ENCODE measurements around the gene REXO4.
"Not testable (repeated sequence)": the region's sequence is repeated elsewhere in the genome, so short reads cannot be mapped to it uniquely, and the experiment has no call there.

The REXO4 gene

DNA sequence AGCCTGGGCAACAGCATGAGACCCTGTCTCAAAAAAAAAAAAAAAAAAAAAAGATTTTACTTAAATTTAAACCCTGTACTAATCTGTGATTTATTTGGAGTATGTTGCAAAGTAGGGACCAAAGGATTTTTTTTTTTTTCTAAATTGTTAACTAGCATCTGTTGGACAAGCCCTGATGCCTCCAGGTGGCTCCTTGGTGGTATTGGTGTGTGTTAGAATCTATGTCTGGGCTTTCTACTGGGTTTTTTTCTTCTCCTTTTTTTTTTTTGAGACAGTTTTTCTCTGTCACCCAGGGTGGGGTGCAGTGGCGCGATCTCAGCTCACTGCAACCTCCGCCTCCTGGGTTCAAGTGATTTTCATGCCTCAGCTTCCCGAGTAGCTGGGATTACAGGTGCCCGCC, 34.1 kb upstream of the REXO4 start:
- DNase-seq (ENCODE audit: low read depth, low spot score): not testable (repeated sequence)

- no peak for DNase-seq (ENCODE audit: low read depth, low spot score)
Measured at GRCh38 chr9:133449760-133450159, 31.9 kb upstream of the REXO4 start.

GRCh38 chr9:133448487-133448972, 30.7 kb upstream of the REXO4 start:
- no peak for DNase-seq (ENCODE audit: low read depth, low spot score)

GRCh38 chr9:133445293-133445969, 27.6 kb upstream of the REXO4 start:
- DNase-seq (ENCODE audit: low read depth, low spot score): no peak

- DNase-seq (ENCODE audit: low read depth, low spot score): no peak
Measured at GRCh38 chr9:133443982-133444381, 26.2 kb upstream of the REXO4 start.

DNA sequence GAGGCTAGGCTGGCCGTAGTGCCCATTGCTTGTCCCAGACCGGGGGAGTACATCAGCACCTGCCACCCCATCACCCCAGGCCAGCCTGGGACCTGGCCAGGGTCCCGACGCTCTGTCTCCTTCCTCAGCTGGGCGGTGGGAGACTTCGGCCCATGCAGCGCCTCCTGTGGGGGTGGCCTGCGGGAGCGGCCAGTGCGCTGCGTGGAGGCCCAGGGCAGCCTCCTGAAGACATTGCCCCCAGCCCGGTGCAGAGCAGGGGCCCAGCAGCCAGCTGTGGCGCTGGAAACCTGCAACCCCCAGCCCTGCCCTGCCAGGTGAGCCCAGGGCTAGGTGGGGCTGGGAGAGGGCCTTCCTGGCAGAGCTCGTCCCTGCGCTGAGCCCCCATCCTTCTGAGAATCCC, 25.4 kb upstream of the REXO4 start:
- no peak for DNase-seq (ENCODE audit: low read depth, low spot score)

GRCh38 chr9:133441571-133441970, 23.8 kb upstream of the REXO4 start:
- DNase-seq (ENCODE audit: low read depth, low spot score): no peak

DNA sequence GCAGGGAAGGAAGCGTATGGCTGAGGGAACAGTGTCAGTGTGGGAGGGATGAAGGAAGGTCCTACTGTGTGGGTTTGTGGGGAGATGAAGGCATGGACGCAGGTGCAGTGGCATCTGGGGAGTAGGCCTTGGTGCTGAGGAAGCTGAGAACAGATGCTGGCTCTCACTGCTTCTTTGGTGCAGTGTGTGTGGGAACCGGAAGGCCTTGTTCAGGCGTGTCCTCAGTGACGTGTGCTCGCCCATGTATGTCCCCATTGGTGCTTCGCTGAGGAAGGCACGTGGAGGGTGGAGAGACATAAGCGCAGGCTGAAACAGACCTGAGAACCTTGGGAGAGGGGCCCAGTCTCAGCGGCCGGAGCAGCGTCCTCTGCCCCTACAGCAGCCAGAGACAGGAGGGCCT, 23.1 kb upstream of the REXO4 start:
- DNase-seq (ENCODE audit: low read depth, low spot score): no peak

GRCh38 chr9:133439337-133439736, 21.5 kb upstream of the REXO4 start:
- no peak for DNase-seq (ENCODE audit: low read depth, low spot score)

DNA sequence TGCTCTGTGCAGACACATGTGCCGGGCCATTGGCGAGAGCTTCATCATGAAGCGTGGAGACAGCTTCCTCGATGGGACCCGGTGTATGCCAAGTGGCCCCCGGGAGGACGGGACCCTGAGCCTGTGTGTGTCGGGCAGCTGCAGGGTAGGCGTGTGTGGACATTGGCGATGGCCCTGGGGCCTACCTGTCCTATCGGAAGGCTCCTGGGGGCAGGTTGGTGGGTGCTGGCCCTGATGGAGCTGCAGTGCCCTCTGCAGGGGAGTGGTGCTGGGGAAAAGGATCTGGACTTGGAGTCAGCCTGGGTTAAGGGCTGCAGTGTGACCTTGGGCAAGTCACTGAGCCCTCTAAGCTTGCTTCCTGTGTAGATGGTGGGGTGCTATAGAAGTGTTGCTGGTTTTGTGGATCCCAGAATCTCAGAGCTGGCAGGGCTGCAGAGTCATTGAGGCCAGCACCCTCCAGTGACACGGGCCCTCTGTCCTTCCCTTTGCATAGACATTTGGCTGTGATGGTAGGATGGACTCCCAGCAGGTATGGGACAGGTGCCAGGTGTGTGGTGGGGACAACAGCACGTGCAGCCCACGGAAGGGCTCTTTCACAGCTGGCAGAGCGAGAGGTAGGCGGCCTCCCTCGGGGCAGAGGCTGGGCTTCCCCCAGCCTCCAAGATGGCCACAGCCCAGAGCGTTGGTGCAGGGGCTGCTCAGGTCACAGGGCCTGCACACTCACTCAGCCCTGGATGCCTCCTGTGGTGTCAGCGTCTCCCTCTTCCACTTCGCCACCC, 20.1 kb upstream of the REXO4 start:
- DNase-seq (ENCODE audit: low read depth, low spot score): no peak

GRCh38 chr9:133436681-133437080, 18.9 kb upstream of the REXO4 start:
- no peak for DNase-seq (ENCODE audit: low read depth, low spot score)

DNA sequence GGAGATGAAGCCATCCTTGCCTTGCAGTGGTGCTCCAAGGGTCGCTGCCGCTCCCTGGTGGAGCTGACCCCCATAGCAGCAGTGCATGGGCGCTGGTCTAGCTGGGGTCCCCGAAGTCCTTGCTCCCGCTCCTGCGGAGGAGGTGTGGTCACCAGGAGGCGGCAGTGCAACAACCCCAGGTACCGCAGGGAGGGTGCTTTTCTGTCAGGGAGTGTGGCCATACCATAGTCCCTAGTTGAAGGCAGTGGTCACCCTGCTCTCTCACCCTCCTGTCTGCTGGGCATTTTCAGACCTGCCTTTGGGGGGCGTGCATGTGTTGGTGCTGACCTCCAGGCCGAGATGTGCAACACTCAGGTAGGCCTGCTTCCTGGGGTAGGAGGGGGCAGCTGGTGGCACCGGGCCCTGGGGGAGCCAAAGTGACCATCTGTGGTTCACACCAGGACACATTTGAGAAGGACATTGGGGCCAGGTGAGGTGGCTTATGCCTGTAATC, 15.6 kb upstream of the REXO4 start:
- no peak for DNase-seq (ENCODE audit: low read depth, low spot score)

DNA sequence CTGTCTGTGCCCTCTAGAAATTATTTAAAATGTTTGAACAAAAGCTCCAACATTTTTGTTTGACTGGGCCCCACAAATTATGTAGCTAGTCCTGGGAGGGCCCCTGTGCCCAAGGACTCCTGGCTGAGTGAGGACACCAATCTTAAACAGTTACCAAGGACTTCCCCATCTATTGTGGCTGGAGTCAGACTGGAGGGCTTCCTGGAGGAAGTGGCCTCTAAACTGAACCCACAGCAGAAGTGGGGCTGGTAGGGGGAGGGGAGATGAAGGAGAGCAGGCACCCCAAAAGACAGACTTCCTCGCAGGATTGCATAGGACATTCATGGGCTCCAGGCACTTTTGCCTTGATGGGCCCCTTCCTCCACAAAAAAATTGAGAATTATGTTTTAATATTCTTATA, 12.4 kb upstream of the REXO4 start:
- DNase-seq (ENCODE audit: low read depth, low spot score): no peak

GRCh38 chr9:133429641-133430161, 11.9 kb upstream of the REXO4 start:
- DNase-seq (ENCODE audit: low read depth, low spot score): no peak

DNA sequence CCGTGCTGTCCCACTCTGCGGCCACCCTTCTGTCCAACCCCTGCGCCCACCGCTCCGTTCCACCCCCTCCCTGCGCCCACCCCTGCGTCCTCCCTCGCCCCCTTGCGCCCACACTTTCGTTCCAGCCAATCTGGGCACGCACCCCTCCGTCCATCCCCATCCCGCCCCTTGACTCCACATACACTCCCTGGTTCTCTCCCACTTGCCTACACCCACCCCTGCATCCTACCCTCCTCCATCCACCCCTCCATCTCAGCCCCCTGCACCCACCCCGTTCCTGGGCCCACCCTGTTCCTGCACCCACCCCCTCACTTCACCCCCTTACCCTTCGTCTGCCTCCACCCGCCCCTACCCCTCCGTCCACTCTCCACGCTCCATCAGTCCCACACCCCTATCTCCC, 11.4 kb upstream of the REXO4 start:
- no peak for DNase-seq (ENCODE audit: low read depth, low spot score)

DNA sequence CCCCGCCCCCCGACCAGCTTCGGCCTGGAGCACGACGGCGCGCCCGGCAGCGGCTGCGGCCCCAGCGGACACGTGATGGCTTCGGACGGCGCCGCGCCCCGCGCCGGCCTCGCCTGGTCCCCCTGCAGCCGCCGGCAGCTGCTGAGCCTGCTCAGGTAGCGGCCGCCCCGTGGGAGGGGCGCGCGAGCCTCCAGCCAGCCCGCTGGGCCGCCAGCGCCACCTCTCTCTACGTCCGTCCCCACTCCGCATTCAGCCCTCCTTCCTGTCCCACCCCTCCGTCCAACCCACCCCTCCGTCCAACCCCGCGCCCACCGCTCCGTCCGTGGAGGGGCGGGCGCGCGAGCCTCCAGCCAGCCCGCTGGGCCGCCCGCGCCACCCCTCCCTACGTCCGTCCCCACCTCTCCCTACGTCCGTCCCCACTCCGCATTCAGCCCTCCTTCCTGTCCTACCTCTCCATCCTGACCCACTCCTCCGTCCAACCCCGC, 10.8 kb upstream of the REXO4 start:
- no peak for DNase-seq (ENCODE audit: low read depth, low spot score)

DNA sequence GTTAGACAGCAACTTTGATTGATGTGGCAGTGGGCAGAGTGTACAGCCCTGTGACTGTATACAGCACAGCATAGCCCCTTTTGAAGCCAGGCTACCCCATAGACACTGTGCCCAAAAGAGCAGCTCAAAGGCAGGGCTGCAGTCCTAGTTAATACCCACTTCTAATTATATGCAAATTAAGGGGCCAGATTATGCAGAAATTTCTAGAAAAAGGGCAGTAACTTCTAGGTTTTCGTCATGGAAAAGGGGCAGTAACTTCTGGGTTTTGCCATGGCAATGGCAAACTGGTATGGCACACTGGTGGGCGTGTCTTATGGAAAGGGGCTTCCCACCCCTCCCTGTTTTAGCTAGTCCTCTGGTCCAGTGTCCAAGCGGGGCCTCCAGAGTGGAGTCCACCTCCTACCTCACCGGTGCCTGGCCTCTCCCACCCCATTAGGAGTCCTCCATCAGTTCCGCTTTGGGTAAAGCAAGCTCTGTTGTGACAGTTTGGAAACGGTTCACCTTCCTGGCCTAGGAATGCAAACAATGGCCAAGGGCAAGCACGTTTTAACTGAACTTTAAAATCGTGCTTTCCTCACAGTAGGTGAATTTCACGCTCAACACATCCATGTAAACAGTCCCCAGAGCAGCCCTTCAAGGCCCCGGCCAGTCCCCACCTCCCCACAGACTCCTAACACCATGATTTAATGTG, 10.0 kb upstream of the REXO4 start:
- DNase-seq (ENCODE audit: low read depth, low spot score): no peak

- no peak for DNase-seq (ENCODE audit: low read depth, low spot score)
Measured at GRCh38 chr9:133426011-133426410, 8.2 kb upstream of the REXO4 start.

DNA sequence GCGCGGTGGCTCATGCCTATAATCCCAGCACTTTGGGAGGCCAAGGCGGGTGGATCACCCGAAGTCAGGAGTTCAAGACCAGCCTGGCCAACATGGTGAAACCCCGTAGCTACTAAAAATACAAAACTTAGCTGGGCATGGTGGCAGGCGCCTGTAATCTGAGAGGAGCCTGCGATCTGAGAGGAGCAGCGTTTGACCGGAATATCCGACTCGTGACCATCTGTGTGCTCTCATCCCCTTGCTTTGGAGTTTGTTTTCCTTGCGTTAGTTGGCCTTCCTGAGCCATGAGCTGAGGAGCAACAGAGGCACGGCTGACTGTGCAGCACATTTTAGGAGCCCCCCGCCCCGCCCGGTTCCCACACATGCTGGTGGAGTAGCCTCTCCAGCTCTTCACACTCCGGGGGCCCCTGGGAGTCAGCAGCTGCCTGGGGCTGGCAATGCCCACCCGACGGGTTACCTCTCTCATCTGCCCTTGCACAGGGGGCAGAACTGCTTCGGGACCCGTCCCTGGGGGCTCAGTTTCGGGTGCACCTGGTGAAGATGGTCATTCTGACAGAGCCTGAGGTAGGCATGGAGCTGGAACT, 7.3 kb upstream of the REXO4 start:
- DNase-seq (ENCODE audit: low read depth, low spot score): no peak

DNA sequence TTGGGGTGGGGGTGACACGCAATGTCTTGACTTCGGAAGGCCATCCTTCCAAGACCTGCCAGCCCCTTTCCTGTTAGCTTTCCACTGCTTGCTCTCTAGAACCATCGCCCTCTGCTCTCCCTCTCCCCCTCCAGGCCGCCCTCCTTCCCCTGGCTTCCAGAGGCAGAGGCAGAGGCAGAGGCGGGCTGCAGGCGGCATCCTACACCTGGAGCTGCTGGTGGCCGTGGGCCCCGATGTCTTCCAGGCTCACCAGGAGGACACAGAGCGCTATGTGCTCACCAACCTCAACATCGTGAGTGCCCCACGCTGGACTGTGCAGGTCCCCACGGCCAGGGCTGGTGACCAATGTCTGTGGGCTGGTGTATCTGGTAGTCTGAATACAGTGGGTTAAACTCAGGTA, 6.4 kb upstream of the REXO4 start:
- DNase-seq (ENCODE audit: low read depth, low spot score): no peak

DNA sequence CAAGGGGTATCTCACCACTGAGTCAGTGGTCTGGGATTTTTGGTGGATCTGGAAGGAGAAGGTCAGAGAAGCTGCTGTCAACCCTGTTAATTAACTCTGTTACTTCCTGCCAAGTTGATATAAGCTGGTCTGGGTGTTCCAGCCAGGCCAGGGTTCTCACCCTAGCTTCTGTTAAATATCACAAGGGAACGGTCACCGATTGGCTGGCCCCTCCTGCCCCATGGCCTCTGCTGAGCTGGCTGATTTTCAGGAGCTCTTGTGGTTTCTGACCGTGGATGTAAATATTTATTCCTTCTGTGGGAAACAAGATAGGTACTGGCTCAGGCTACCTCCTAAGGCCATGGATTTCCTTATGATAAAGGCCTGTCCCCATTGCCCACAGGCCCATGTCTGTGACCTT, 5.4 kb upstream of the REXO4 start:
- no peak for DNase-seq (ENCODE audit: low read depth, low spot score)
